Testis (tissue), 3 donors: Measurements from ENCODE around the gene RABGGTA. TPM values are rescaled to one million over a fixed set of nuclear protein-coding genes. Genes with fewer than 3 reads are reported as not detected.
A peak's percentile ranks its signal among the peaks of the same experiment; 100 is the strongest.

ENCODE experiments used
- DNase-seq: peaks from one replicate; pipeline ENCODE4 v3.0.0-alpha.2; 2019
- H3K27ac ChIP-seq, 2 donors: fragments of 200-600 bp; sonication (generic); one replicate each; pipeline ENCODE4 v1.5.1; 2019
- H3K27me3 ChIP-seq: fragments of 200-600 bp; sonication (generic); one replicate; pipeline ENCODE4 v1.5.1; 2019
- H3K36me3 ChIP-seq: fragments of 200-600 bp; sonication (generic); one replicate; pipeline ENCODE4 v1.5.1; 2017; ENCODE audit warnings: low read depth; ENCODE audit errors: missing control alignments
- H3K4me1 ChIP-seq: fragments of 200-600 bp; sonication (generic); one replicate; pipeline ENCODE4 v1.5.1; 2019
- H3K4me3 ChIP-seq, 2 donors: fragments of 200-600 bp; sonication (generic); one replicate each; pipeline ENCODE4 v1.5.1; 2017 to 2019
- H3K9me3 ChIP-seq: fragments of 200-600 bp; sonication (generic); one replicate; pipeline ENCODE4 v1.5.1; 2017
- CTCF ChIP-seq, 3 experiments: fragments of 450-650 bp in 2 of 3; fragments of 200-600 bp in 1 of 3; sonication (generic) in 1 of 3; IDR thresholded peaks; one replicate each; pipeline ENCODE4 v1.5.1; 2016 to 2019; ENCODE audit warnings: antibody characterized with exemption in 3 of 3, mild to moderate bottlenecking in 2 of 3, moderate library complexity in 1 of 3
- POLR2A ChIP-seq: fragments of 450-650 bp; IDR thresholded peaks from one replicate; pipeline ENCODE4 v1.6.1; 2017; ENCODE audit warnings: antibody characterized with exemption, mild to moderate bottlenecking, moderate library complexity
- WGBS, 2 donors: methylation state at CpG; one replicate each; pipeline ENCODE4 v1.1.5; 2018; 5-methylcytosine and 5-hydroxymethylcytosine counted together
- intact Hi-C: fragments of 100-400 bp; cut with DNase I; formaldehyde crosslinking; loops from one replicate; pipeline ENCODE4 v1.15.1; 2023; ENCODE audit warnings: low total_unique reads
- polyA plus RNA-seq: library from polyadenylated mRNA; stranded (reverse); fragments of 350-450 nt; fragmentation: Illumina TruSeq; extraction: RNeasy Lipid Tissue Mini Kit (QIAGEN cat#74804); gene quantifications from one replicate; pipeline ENCODE4 v1.2.3, GENCODE V29; 2014; ENCODE audit warnings: low read depth, low replicate concordance; ENCODE audit not compliant: insufficient read depth
- total RNA-seq, 2 donors: library from RNA; depleted of rRNA; stranded (reverse); fragments of >200 nt; gene quantifications; one replicate each; pipeline ENCODE4 v1.2.3, GENCODE V29; 2016

Gene RABGGTA
- total and polyA plus RNA-seq, 3 donors from 2014 or later, result 33.5 to 90.2 (median 70.9) TPM

GRCh38 chr14:24241829-24242443 is 29.5 kb downstream of the RABGGTA start:
- Histone ChIP-seq H3K36me3 (no peaks in the 10 kb centered on the region), H3K4me1 (peaks cover 18% of the 10 kb centered on the region), H3K4me3 (peak overlapping the region; percentile 72), H3K27me3 (no peaks in the 10 kb centered on the region), H3K27ac (peak overlapping the region; percentile 94 to 97), H3K9me3 (no peaks in the 10 kb centered on the region)
- TF ChIP-seq POLR2A, result no peak
- peak; percentile 58 to 66 (median 65) for TF ChIP-seq CTCF (IDR thresholded peaks at IDR 0.05)
- WGBS, 2 donors, result 0 to 3% methylated on average over 18 to 27 of the region's 39 CpGs
- intact Hi-C loops, result loop anchor here (5.0 kb wide), 1 partner anchor 60 kb away; no protein-coding TSS in a partner anchor
- peak; percentile 93 for DNase-seq

DNA sequence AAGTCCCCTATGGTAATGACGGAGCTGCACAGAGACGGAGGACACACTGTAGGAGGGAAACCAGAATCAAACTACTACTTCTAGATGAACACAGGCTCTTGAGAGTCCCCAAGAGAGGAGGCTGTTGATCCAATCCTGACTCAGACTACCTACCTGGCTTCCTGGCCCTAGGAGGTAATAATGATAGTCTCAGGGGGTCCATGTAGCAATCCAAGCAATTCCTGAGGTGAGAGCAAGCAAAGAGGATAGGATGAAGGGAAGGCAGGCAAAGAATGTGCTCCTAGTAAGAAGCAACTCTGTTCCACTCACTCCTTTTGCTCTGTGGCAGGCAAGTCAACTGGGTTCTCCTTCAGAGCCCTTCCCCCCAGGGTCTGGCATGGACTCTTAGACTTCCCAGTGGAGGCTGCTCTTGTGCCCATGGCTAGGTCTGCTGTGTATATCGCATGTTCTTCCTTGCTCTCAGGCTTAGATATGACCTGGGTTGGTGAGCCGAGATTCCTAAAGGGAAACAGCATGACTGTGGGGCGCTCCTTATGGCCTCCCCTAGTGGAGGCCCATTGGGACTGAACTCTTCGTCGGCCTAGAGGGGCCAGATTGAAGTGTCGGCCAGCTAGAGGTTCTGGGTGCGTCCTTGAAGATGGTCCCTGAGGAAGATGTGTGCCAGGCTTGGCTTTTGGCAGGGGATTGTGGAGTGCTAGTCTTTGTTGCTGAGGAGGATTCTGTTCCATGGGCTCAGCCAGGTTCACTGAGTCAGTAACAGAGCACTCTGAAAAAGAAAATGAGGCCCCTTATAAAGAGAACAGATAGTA is 31.1 kb downstream of the RABGGTA start:
- WGBS, 2 donors, result 65 to 79% methylated on average over 9 of the region's 9 CpGs
- H3K4me1 ChIP-seq, result peaks cover 18% of the 10 kb centered on the region
- no peaks in the 10 kb centered on the region for H3K36me3 ChIP-seq
- TF ChIP-seq POLR2A, result no peak
- no peak for TF ChIP-seq CTCF (IDR thresholded peaks at IDR 0.05)
- H3K4me3 ChIP-seq, result no peak overlapping the region
- intact Hi-C loops, result loop anchor here (5.0 kb wide), 1 partner anchor 62 kb away; no protein-coding TSS in a partner anchor
- no peak for DNase-seq
- peak overlapping the region in 1 of 2 donors; percentile 37 for H3K27ac ChIP-seq
- H3K27me3 ChIP-seq, result no peaks in the 10 kb centered on the region
- H3K9me3 ChIP-seq, result no peaks in the 10 kb centered on the region

GRCh38 chr14:24238527-24239037 is 32.8 kb downstream of the RABGGTA start:
- TF ChIP-seq CTCF (IDR thresholded peaks at IDR 0.05), result no peak
- TF ChIP-seq POLR2A, result no peak
- Histone ChIP-seq H3K4me3 (no peak overlapping the region), H3K9me3 (no peaks in the 10 kb centered on the region), H3K36me3 (no peaks in the 10 kb centered on the region), H3K27me3 (no peaks in the 10 kb centered on the region), H3K27ac (no peak overlapping the region), H3K4me1 (peaks cover 22% of the 10 kb centered on the region)
- WGBS, 2 donors, result 88 to 92% methylated on average over 5 of the region's 5 CpGs
- DNase-seq, result no peak
- intact Hi-C loops, result no loop called here

DNA sequence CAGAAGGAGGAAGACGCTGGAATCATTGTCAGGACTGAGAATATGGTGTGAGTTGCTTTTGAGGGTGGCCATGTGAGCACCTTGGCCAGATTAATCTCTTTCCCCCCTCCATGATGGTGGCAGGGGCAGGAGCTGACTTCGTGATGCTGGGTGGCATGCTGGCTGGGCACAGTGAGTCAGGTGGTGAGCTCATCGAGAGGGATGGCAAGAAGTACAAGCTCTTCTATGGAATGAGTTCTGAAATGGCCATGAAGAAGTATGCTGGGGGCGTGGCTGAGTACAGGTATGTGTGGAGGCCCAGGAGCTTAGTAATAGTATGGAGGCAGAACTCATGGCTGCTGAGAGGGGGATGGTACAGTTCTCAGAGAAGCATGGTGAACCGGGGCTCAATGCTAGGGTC is 33.3 kb downstream of the RABGGTA start:
- Histone ChIP-seq H3K36me3 (no peaks in the 10 kb centered on the region), H3K27me3 (no peaks in the 10 kb centered on the region), H3K27ac (no peak overlapping the region), H3K9me3 (no peaks in the 10 kb centered on the region), H3K4me1 (peaks cover 27% of the 10 kb centered on the region), H3K4me3 (no peak overlapping the region)
- WGBS, 2 donors, result 83 to 89% methylated on average over 5 of the region's 5 CpGs
- TF ChIP-seq CTCF (IDR thresholded peaks at IDR 0.05), result no peak
- TF ChIP-seq POLR2A, result no peak
- no peak for DNase-seq
- intact Hi-C loops, result no loop called here
